DMS53 (cell line): ENCODE data around the gene PROSER2.

ENCODE experiments used
- DNase-seq: peaks from one replicate; lab custom pipeline; 2025; lab: John Stamatoyannopoulos, UW

Gene PROSER2

GRCh38 chr10:11908536-11908935 lies 85.4 kb downstream of the PROSER2 start:
- DNase-seq: no peak

- DNase-seq: no peak
These were observed 85.8 kb downstream of the PROSER2 start for GRCh38 chr10:11908991-11909390.

GRCh38 chr10:11909618-11910017 lies 86.5 kb downstream of the PROSER2 start:
- DNase-seq: no peak

GRCh38 chr10:11910102-11910501 lies 86.9 kb downstream of the PROSER2 start:
- no peak for DNase-seq

- no peak for DNase-seq
These were observed 90.0 kb downstream of the PROSER2 start for GRCh38 chr10:11913079-11913641.

- DNase-seq: no peak
These were observed 95.2 kb downstream of the PROSER2 start for GRCh38 chr10:11918384-11918783.

GRCh38 chr10:11919271-11919670 lies 96.1 kb downstream of the PROSER2 start:
- no peak for DNase-seq
